K562 (cell line): ENCODE results near the gene TMEM217. TPM values are rescaled to one million over a fixed set of nuclear protein-coding genes. Genes with fewer than 3 reads are reported as not detected.

Experiments used
- ASH1L ChIP-seq: fragments of 450-650 bp; IDR thresholded peaks from 2 replicates; pipeline ENCODE4 v1.6.1; 2018; ENCODE audit warnings: borderline replicate concordance, mild to moderate bottlenecking, low read depth; ENCODE audit not compliant: partially characterized antibody
- BCOR ChIP-seq: fragments of 450-650 bp; IDR thresholded peaks from 2 replicates; pipeline ENCODE4 v1.6.1; 2016
- COPS2 ChIP-seq: fragments of 450-650 bp; conservative IDR thresholded peaks from 2 replicates; pipeline ENCODE4 v1.6.1; 2016; ENCODE audit warnings: mild to moderate bottlenecking, moderate library complexity
- CREB1 ChIP-seq, 2 experiments: sonication (generic) in 1 of 2; formaldehyde crosslinking in 1 of 2; IDR thresholded peaks; 2 replicates each; pipeline versions ENCODE4 v1.6.1 to v1.8.0; 2012 to 2022; ENCODE audit warnings: inconsistent platforms in 1 of 2, mild to moderate bottlenecking in 1 of 2, missing genetic modification reagents in 1 of 2, moderate library complexity in 1 of 2
- CREM ChIP-seq: IDR thresholded peaks from 2 replicates; pipeline ENCODE4 v1.6.1; 2014; ENCODE audit warnings: antibody characterized with exemption, low read depth
- FOXM1 ChIP-seq, 2 experiments: fragments of 450-650 bp in 1 of 2; sonication (generic) in 1 of 2; formaldehyde crosslinking in 1 of 2; IDR thresholded peaks; 2 replicates each; pipeline versions ENCODE4 v1.6.1 to v1.9.0; 2017 to 2022; ENCODE audit warnings: low read depth in 2 of 2, mild to moderate bottlenecking in 2 of 2, missing genetic modification reagents in 1 of 2, moderate library complexity in 1 of 2
- HLTF ChIP-seq: fragments of 450-650 bp; IDR thresholded peaks from 2 replicates; pipeline ENCODE4 v1.6.1; 2016
- JUN ChIP-seq, 2 experiments: sonication (generic) in 1 of 2; formaldehyde crosslinking in 1 of 2; IDR thresholded peaks; 2 replicates each; pipeline versions ENCODE4 v1.6.1 to v1.8.0; 2012 to 2022; ENCODE audit warnings: borderline replicate concordance in 2 of 2, mild to moderate bottlenecking in 2 of 2, improper control_type of control experiment in 1 of 2, low read depth in 1 of 2, low read length in 1 of 2, missing genetic modification reagents in 1 of 2
- KDM4B ChIP-seq, 2 experiments: fragments of 450-650 bp in 1 of 2; sonication (generic) in 1 of 2; IDR thresholded peaks; 2 replicates each; pipeline ENCODE4 v1.6.1; 2016 to 2017; ENCODE audit warnings: borderline replicate concordance in 2 of 2, antibody characterized with exemption in 1 of 2, low read depth in 1 of 2, mild to moderate bottlenecking in 1 of 2
- LARP7 ChIP-seq: fragments of 450-650 bp; IDR thresholded peaks from 2 replicates; pipeline ENCODE4 v1.6.1; 2016
- NFE2 ChIP-seq: IDR thresholded peaks from 2 replicates; pipeline ENCODE4 v1.6.1; 2014; ENCODE audit warnings: antibody characterized with exemption, low read depth
- SAFB2 ChIP-seq: fragments of 200-400 bp; formaldehyde crosslinking; IDR thresholded peaks from 2 replicates; pipeline ENCODE4 v1.6.1; 2018; ENCODE audit warnings: borderline replicate concordance, low read length, low read depth, moderate library complexity; ENCODE audit not compliant: severe bottlenecking
- STAT5B ChIP-seq: fragments of 250-450 bp; sonication (Bioruptor Pico); IDR thresholded peaks from 2 replicates; pipeline ENCODE4 v1.8.0; 2021; ENCODE audit warnings: mild to moderate bottlenecking, inconsistent platforms
- TFAM ChIP-seq: fragments of 250-450 bp; sonication (Bioruptor Pico); conservative IDR thresholded peaks from 2 replicates; pipeline ENCODE4 v1.5.0; 2021; ENCODE audit warnings: mild to moderate bottlenecking, moderate library complexity
- TRIM24 ChIP-seq, 2 experiments: fragments of 450-650 bp; IDR thresholded peaks; 2 replicates each; pipeline ENCODE4 v1.6.1; 2016
- ZBTB8A ChIP-seq: fragments of 450-650 bp; IDR thresholded peaks from 2 replicates; pipeline ENCODE4 v1.6.1; 2018; ENCODE audit warnings: mild to moderate bottlenecking, moderate library complexity; ENCODE audit not compliant: partially characterized antibody
- ZNF217 ChIP-seq: sonication (generic); formaldehyde crosslinking; IDR thresholded peaks from 2 replicates; pipeline ENCODE4 v1.8.0; 2022; ENCODE audit warnings: mild to moderate bottlenecking, missing genetic modification reagents
- ZNF695 ChIP-seq: fragments of 450-650 bp; formaldehyde crosslinking; IDR thresholded peaks from 2 replicates; pipeline ENCODE4 v1.4.0; 2020; ENCODE audit warnings: mild to moderate bottlenecking, moderate library complexity
- polyA plus RNA-seq, 8 experiments: library from polyadenylated mRNA; depleted of rRNA in 4 of 8; stranded (reverse) in 5 of 8; unstranded in 3 of 8; fragments of >200 nt; fragmentation: Nextera tagmentation in 2 of 8; fragmentation: Illumina TruSeq in 1 of 8; extraction: Ambion mirVana in 2 of 8; extraction: Trizol in 1 of 8; gene quantifications; 2 replicates each; pipeline versions ENCODE4 v1.2.1 to v1.2.3, GENCODE V29; 2011 to 2014; ENCODE audit warnings: inconsistent platforms in 1 of 8, missing spikeins in 1 of 8
- total RNA-seq, 7 experiments: library from RNA; depleted of rRNA in 6 of 7; stranded (reverse); fragments of >200 nt in 6 of 7; fragmentation: Illumina TruSeq in 2 of 7; extraction: Trizol in 2 of 7; gene quantifications; 2 replicates each; pipeline versions ENCODE4 v1.2.1 to v1.2.3, GENCODE V29; 2011 to 2021; ENCODE audit warnings: low replicate concordance in 1 of 7
- TF ChIP-seq, protein P1 (sequence below): fragments of 250-450 bp; sonication (Bioruptor Pico); IDR thresholded peaks from 2 replicates; pipeline ENCODE4 v1.5.1; 2021; ENCODE audit warnings: mild to moderate bottlenecking
- TF ChIP-seq, protein P2 (sequence below): sonication (generic); formaldehyde crosslinking; IDR thresholded peaks from 2 replicates; pipeline ENCODE4 v1.4.0; 2020; ENCODE audit warnings: mild to moderate bottlenecking, missing genetic modification reagents
- TF ChIP-seq, protein P3 (sequence below): fragments of 250-450 bp; sonication (Bioruptor Pico); IDR thresholded peaks from 2 replicates; pipeline ENCODE4 v1.8.0; 2022; ENCODE audit warnings: inconsistent platforms

Gene TMEM217
- total and polyA plus RNA-seq, 9 of the 15 experiments (the other 6 are each of a cell fraction or from before 2014, with no cell fraction given) = 1.3 to 8.0 (median 1.9) TPM

GRCh38 chr6:37239950-37240713 lies 17.8 kb downstream of the TMEM217 start (continued):
- TF ChIP-seq ASH1L (no peak), KDM4B (IDR thresholded peaks at IDR 0.05; ENCODE audit: borderline replicate concordance in 2 of 2, low read depth in 1 of 2) (no peak), STAT5B (no peak), JUN (IDR thresholded peaks at IDR 0.05; ENCODE audit: borderline replicate concordance, low read depth, low read length) (0 out of 2 replicates have a peak, but pooled peaks have one; percentile 60), JUN (CRISPR knock-in tag; IDR thresholded peaks at IDR 0.05; ENCODE audit: borderline replicate concordance) (no peak; the same call in 1 of the 2 replicates), COPS2 (no peak), CREB1 (IDR thresholded peaks at IDR 0.05) (peak; percentile 27; the same call in 1 of the 2 replicates), CREB1 (CRISPR knock-in tag; IDR thresholded peaks at IDR 0.05) (no peak; the same call in 1 of the 2 replicates), SAFB2 (no peak), ZNF695 (CRISPR knock-in tag) (no peak), BCOR (no peak), TRIM24 (IDR thresholded peaks at IDR 0.05) (no peak), ZNF217 (CRISPR knock-in tag) (no peak), LARP7 (no peak), ZBTB8A (no peak), NFE2 (peak; percentile 56; the same call in 1 of the 2 replicates), FOXM1 (IDR thresholded peaks at IDR 0.05; ENCODE audit: low read depth) (no peak), FOXM1 (CRISPR knock-in tag; IDR thresholded peaks at IDR 0.05; ENCODE audit: low read depth) (no peak), CREM (peak; percentile 18; the same call in 1 of the 2 replicates), TFAM (CRISPR knock-in tag) (no peak), HLTF (no peak)
- TF ChIP-seq, protein P1, sequence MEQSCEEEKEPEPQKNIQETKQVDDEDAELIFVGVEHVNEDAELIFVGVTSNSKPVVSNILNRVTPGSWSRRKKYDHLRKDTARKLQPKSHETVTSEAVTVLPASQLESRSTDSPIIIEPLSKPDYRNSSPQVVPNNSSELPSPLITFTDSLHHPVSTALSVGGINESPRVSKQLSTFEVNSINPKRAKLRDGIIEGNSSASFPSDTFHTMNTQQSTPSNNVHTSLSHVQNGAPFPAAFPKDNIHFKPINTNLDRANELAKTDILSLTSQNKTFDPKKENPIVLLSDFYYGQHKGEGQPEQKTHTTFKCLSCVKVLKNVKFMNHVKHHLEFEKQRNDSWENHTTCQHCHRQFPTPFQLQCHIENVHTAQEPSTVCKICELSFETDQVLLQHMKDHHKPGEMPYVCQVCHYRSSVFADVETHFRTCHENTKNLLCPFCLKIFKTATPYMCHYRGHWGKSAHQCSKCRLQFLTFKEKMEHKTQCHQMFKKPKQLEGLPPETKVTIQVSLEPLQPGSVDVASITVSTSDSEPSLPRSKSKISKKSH = no peak
- TF ChIP-seq, protein P2, sequence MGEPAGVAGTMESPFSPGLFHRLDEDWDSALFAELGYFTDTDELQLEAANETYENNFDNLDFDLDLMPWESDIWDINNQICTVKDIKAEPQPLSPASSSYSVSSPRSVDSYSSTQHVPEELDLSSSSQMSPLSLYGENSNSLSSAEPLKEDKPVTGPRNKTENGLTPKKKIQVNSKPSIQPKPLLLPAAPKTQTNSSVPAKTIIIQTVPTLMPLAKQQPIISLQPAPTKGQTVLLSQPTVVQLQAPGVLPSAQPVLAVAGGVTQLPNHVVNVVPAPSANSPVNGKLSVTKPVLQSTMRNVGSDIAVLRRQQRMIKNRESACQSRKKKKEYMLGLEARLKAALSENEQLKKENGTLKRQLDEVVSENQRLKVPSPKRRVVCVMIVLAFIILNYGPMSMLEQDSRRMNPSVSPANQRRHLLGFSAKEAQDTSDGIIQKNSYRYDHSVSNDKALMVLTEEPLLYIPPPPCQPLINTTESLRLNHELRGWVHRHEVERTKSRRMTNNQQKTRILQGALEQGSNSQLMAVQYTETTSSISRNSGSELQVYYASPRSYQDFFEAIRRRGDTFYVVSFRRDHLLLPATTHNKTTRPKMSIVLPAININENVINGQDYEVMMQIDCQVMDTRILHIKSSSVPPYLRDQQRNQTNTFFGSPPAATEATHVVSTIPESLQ = no peak
- TF ChIP-seq, protein P3, sequence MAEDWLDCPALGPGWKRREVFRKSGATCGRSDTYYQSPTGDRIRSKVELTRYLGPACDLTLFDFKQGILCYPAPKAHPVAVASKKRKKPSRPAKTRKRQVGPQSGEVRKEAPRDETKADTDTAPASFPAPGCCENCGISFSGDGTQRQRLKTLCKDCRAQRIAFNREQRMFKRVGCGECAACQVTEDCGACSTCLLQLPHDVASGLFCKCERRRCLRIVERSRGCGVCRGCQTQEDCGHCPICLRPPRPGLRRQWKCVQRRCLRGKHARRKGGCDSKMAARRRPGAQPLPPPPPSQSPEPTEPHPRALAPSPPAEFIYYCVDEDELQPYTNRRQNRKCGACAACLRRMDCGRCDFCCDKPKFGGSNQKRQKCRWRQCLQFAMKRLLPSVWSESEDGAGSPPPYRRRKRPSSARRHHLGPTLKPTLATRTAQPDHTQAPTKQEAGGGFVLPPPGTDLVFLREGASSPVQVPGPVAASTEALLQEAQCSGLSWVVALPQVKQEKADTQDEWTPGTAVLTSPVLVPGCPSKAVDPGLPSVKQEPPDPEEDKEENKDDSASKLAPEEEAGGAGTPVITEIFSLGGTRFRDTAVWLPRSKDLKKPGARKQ = no peak
